Natural killer cell (primary cell): ENCODE results near the gene KLK2. TPM values are rescaled to one million over a fixed set of nuclear protein-coding genes. Genes with fewer than 3 reads are reported as not detected.

Experiments used
- ATAC-seq, 3 donors: fragments of 150-1000 bp in 2 of 3; fragments of 200-7000 bp in 1 of 3; cut with Tn5 transposase; 1 replicate in 1 of 3; 2 replicates in 2 of 3; pipeline ENCODE4 v1.10.0; 2021; ENCODE audit warnings: mild to moderate bottlenecking in 2 of 3, moderate library complexity in 2 of 3
- DNase-seq, 2 donors: peaks; one replicate each; pipeline versions ENCODE4 v3.0.0 to v3.0.0-alpha.2; 2013 to 2021; ENCODE audit warnings: mixed read lengths in 1 of 2
- H3K27ac ChIP-seq: one replicate; pipeline ENCODE4 v1.5.1; 2013; ENCODE audit warnings: mild to moderate bottlenecking, low read length
- H3K27me3 ChIP-seq: one replicate; pipeline ENCODE4 v1.6.1; 2013; ENCODE audit warnings: low read length; ENCODE audit not compliant: control insufficient read depth, insufficient read depth
- H3K36me3 ChIP-seq: one replicate; pipeline ENCODE4 v1.6.1; 2013; ENCODE audit warnings: low read length; ENCODE audit not compliant: control insufficient read depth, insufficient read depth
- H3K4me1 ChIP-seq: one replicate; pipeline ENCODE4 v1.6.1; 2013; ENCODE audit warnings: low read length; ENCODE audit not compliant: control insufficient read depth, insufficient read depth
- H3K4me3 ChIP-seq: one replicate; pipeline ENCODE4 v1.5.1; 2013; ENCODE audit warnings: low read length
- H3K9me3 ChIP-seq: one replicate; pipeline ENCODE4 v1.6.1; 2013; ENCODE audit warnings: low read length; ENCODE audit not compliant: control insufficient read depth, insufficient read depth
- H3K27ac Mint-ChIP-seq, 2 donors: one replicate each; pipeline ENCODE4 v1.8.0; 2022; ENCODE audit warnings: mild to moderate bottlenecking in 2 of 2, mixed read lengths in 2 of 2, moderate library complexity in 1 of 2
- H3K27me3 Mint-ChIP-seq, 2 donors: one replicate each; pipeline ENCODE4 v1.8.0; 2022; ENCODE audit warnings: low read depth in 2 of 2, mixed read lengths in 2 of 2
- H3K36me3 Mint-ChIP-seq: one replicate; pipeline ENCODE4 v1.8.0; 2022; ENCODE audit warnings: mixed read lengths
- H3K4me1 Mint-ChIP-seq, 2 donors: one replicate each; pipeline ENCODE4 v1.8.0; 2022; ENCODE audit warnings: mixed read lengths in 2 of 2
- H3K4me3 Mint-ChIP-seq: one replicate; pipeline ENCODE4 v1.8.0; 2022; ENCODE audit warnings: mild to moderate bottlenecking, moderate library complexity, mixed read lengths
- H3K9me3 Mint-ChIP-seq, 2 donors: one replicate each; pipeline ENCODE4 v1.8.0; 2022; ENCODE audit warnings: mixed read lengths in 2 of 2
- CTCF ChIP-seq: fragments of 200-600 bp; IDR thresholded peaks from one replicate; pipeline ENCODE4 v1.8.0; 2022; ENCODE audit warnings: antibody characterized with exemption
- WGBS: methylation state at CpG from one replicate; pipeline ENCODE4 v1.1.7; 2013; ENCODE audit warnings: missing lambda C conversion rate; ENCODE audit not compliant: insufficient coverage; 5-methylcytosine and 5-hydroxymethylcytosine counted together
- intact Hi-C: fragments of 100-400 bp; cut with micrococcal nuclease; formaldehyde crosslinking; loops from one replicate; pipeline ENCODE4 v1.14.2; 2022
- total RNA-seq, 4 donors: library from RNA; stranded (reverse); fragments of 120-200 nt in 1 of 4; gene quantifications; one replicate each; pipeline versions ENCODE4 v1.2.3 to v1.2.4, GENCODE V29; 2013 to 2022

KLK2 gene
- total RNA-seq, 3 donors from 2014 or later (not counting 1 experiment from before 2014, with no cell fraction given): not detected

DNA sequence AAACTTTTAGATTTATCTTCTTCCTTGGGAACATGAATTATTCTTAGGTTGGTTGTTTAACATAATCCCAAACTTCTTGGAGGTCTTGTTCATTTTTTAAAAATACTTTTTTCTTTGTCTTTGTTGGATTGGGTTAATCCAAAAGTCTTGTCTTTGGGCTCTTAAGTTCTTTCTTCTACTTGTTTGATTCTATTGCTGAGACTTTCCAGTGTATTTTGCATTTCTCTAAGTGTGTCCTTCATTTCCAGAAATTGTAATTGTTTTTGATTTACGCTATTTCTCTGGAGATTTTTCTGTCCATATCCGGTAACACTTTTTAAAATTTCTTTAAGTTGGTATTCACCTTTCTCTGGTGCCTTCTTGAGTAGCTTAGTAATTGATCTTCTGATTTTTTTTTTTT lies 30.0 kb upstream of the KLK2 start:
- Mint-ChIP-seq H3K4me3 (no peak overlapping the region), H3K27me3 (peaks cover 10 to 26% of the 10 kb centered on the region in 2 donors), H3K27ac (no peak overlapping the region), H3K9me3 (peaks cover 0 to 3% of the 10 kb centered on the region in 2 donors), H3K4me1 (no peaks in the 10 kb centered on the region), H3K36me3 (peaks cover 7% of the 10 kb centered on the region)
- H3K9me3 ChIP-seq: peaks cover 4% of the 10 kb centered on the region
- ATAC-seq: no peak
- WGBS: 95% methylated on average over 2 of the region's 2 CpGs
- H3K4me1 ChIP-seq: no peaks in the 10 kb centered on the region
- H3K4me3 ChIP-seq: no peak overlapping the region
- DNase-seq: no peak
- no peak overlapping the region for H3K27ac ChIP-seq
- intact Hi-C loops: no loop called here
- H3K27me3 ChIP-seq: no peaks in the 10 kb centered on the region
- no peaks in the 10 kb centered on the region for H3K36me3 ChIP-seq
- TF ChIP-seq CTCF: no peak

GRCh38 chr19:50843701-50844221 lies 29.5 kb upstream of the KLK2 start:
- no peaks in the 10 kb centered on the region for H3K4me1 Mint-ChIP-seq
- peaks cover 10 to 26% of the 10 kb centered on the region in 2 donors for H3K27me3 Mint-ChIP-seq
- DNase-seq: no peak
- peaks cover 7% of the 10 kb centered on the region for H3K36me3 Mint-ChIP-seq
- H3K27ac Mint-ChIP-seq: no peak overlapping the region
- Histone ChIP-seq H3K4me3 (no peak overlapping the region), H3K27ac (no peak overlapping the region), H3K36me3 (no peaks in the 10 kb centered on the region), H3K4me1 (no peaks in the 10 kb centered on the region), H3K9me3 (peaks cover 4% of the 10 kb centered on the region), H3K27me3 (no peaks in the 10 kb centered on the region)
- no peak overlapping the region for H3K4me3 Mint-ChIP-seq
- intact Hi-C loops: no loop called here
- H3K9me3 Mint-ChIP-seq: peaks cover 0 to 3% of the 10 kb centered on the region in 2 donors
- WGBS: 74% methylated on average over 7 of the region's 7 CpGs
- no peak for TF ChIP-seq CTCF
- no peak for ATAC-seq

GRCh38 chr19:50844296-50844935 lies 28.8 kb upstream of the KLK2 start:
- Mint-ChIP-seq H3K4me1 (no peaks in the 10 kb centered on the region), H3K4me3 (no peak overlapping the region), H3K9me3 (peaks cover 0 to 3% of the 10 kb centered on the region in 2 donors), H3K36me3 (peaks cover 7% of the 10 kb centered on the region), H3K27me3 (peaks cover 10 to 26% of the 10 kb centered on the region in 2 donors), H3K27ac (no peak overlapping the region)
- DNase-seq (no peak), ATAC-seq (no peak)
- Histone ChIP-seq H3K4me1 (no peaks in the 10 kb centered on the region), H3K36me3 (no peaks in the 10 kb centered on the region), H3K9me3 (peaks cover 4% of the 10 kb centered on the region), H3K27ac (no peak overlapping the region), H3K27me3 (no peaks in the 10 kb centered on the region), H3K4me3 (no peak overlapping the region)
- intact Hi-C loops: no loop called here
- 68% methylated on average over 8 of the region's 8 CpGs for WGBS
- TF ChIP-seq CTCF: no peak

DNA sequence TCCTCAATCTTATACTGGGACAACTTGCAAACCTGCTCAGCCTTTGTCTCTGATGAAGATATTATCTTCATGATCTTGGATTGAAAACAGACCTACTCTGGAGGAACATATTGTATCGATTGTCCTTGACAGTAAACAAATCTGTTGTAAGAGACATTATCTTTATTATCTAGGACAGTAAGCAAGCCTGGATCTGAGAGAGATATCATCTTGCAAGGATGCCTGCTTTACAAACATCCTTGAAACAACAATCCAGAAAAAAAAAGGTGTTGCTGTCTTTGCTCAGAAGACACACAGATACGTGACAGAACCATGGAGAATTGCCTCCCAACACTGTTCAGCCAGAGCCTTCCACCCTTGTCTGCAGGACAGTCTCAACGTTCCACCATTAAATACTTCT lies 22.5 kb upstream of the KLK2 start:
- H3K9me3 ChIP-seq: no peaks in the 10 kb centered on the region
- Mint-ChIP-seq H3K27ac (no peak overlapping the region), H3K36me3 (no peaks in the 10 kb centered on the region), H3K4me1 (no peaks in the 10 kb centered on the region), H3K4me3 (no peak overlapping the region), H3K27me3 (peaks cover 9 to 18% of the 10 kb centered on the region in 2 donors), H3K9me3 (no peaks in the 10 kb centered on the region)
- intact Hi-C loops: no loop called here
- H3K4me1 ChIP-seq: no peaks in the 10 kb centered on the region
- TF ChIP-seq CTCF: no peak
- WGBS: 52% methylated on average over 2 of the region's 3 CpGs
- H3K36me3 ChIP-seq: no peaks in the 10 kb centered on the region
- H3K4me3 ChIP-seq: no peak overlapping the region
- no peaks in the 10 kb centered on the region for H3K27me3 ChIP-seq
- ATAC-seq (no peak), DNase-seq (no peak)
- H3K27ac ChIP-seq: no peak overlapping the region
